ENCODE measurements around the gene NPFFR1. TPM values are rescaled to one million over a fixed set of nuclear protein-coding genes. Genes with fewer than 3 reads are reported as not detected.

NPFFR1 gene
- total RNA-seq, result not detected
- 0 reads per million in 2 donors for total RNA-seq

GRCh38 chr10:70283445-70284399 lies at the start of gene NPFFR1:
NPFFR1 (minus strand) TSS chr10:70284004; CDS start chr10:70283676, 328 bp downstream.
- no peak within 1 kb of the TSS for H3K4me3 Mint-ChIP-seq
- peaks cover 5% of the 10 kb centered on the region for H3K4me1 Mint-ChIP-seq
- no peak for DNase-seq
- peaks cover 68% of the 10 kb centered on the region for H3K27me3 Mint-ChIP-seq
- H3K9me3 ChIP-seq (ENCODE audit: control insufficient read depth, low read length, poor library complexity, severe bottlenecking), result peaks cover 3% of the 10 kb centered on the region
- H3K27ac Mint-ChIP-seq, result no peak within 1 kb of the TSS
- peaks cover 12% of the 10 kb centered on the region for H3K36me3 Mint-ChIP-seq (ENCODE audit: low read depth)
- no peak for ATAC-seq

- Mint-ChIP-seq H3K4me3 (no peak overlapping the region), H3K27me3 (no peaks in the 10 kb centered on the region), H3K36me3 (ENCODE audit: low read depth) (no peaks in the 10 kb centered on the region), H3K4me1 (peaks cover 18% of the 10 kb centered on the region), H3K27ac (no peak overlapping the region)
- H3K9me3 ChIP-seq (ENCODE audit: control insufficient read depth, low read length, poor library complexity, severe bottlenecking), result no peaks in the 10 kb centered on the region
- ATAC-seq (no peak), DNase-seq (no peak)
These were observed 49.5 kb upstream of the NPFFR1 start for GRCh38 chr10:70333268-70333667.

GRCh38 chr10:70331486-70332268 lies 47.9 kb upstream of the NPFFR1 start:
- H3K4me1 Mint-ChIP-seq, result peaks cover 15% of the 10 kb centered on the region
- no peak overlapping the region for H3K4me3 Mint-ChIP-seq
- H3K27me3 Mint-ChIP-seq, result no peaks in the 10 kb centered on the region
- H3K36me3 Mint-ChIP-seq (ENCODE audit: low read depth), result no peaks in the 10 kb centered on the region
- no peaks in the 10 kb centered on the region for H3K9me3 ChIP-seq (ENCODE audit: control insufficient read depth, low read length, poor library complexity, severe bottlenecking)
- DNase-seq (no peak), ATAC-seq (peak; percentile 71)
- H3K27ac Mint-ChIP-seq, result no peak overlapping the region

GRCh38 chr10:70331160-70331485 lies 47.3 kb upstream of the NPFFR1 start:
- no peaks in the 10 kb centered on the region for H3K9me3 ChIP-seq (ENCODE audit: control insufficient read depth, low read length, poor library complexity, severe bottlenecking)
- DNase-seq (no peak), ATAC-seq (no peak)
- peaks cover 15% of the 10 kb centered on the region for H3K4me1 Mint-ChIP-seq
- H3K4me3 Mint-ChIP-seq, result no peak overlapping the region
- H3K36me3 Mint-ChIP-seq (ENCODE audit: low read depth), result no peaks in the 10 kb centered on the region
- no peaks in the 10 kb centered on the region for H3K27me3 Mint-ChIP-seq
- no peak overlapping the region for H3K27ac Mint-ChIP-seq

GRCh38 chr10:70330671-70331070 lies 46.9 kb upstream of the NPFFR1 start:
- H3K27me3 Mint-ChIP-seq, result no peaks in the 10 kb centered on the region
- H3K4me1 Mint-ChIP-seq, result peaks cover 18% of the 10 kb centered on the region
- no peaks in the 10 kb centered on the region for H3K9me3 ChIP-seq (ENCODE audit: control insufficient read depth, low read length, poor library complexity, severe bottlenecking)
- ATAC-seq, result no peak
- H3K27ac Mint-ChIP-seq, result no peak overlapping the region
- no peaks in the 10 kb centered on the region for H3K36me3 Mint-ChIP-seq (ENCODE audit: low read depth)
- DNase-seq, result no peak
- H3K4me3 Mint-ChIP-seq, result no peak overlapping the region

- Mint-ChIP-seq H3K36me3 (ENCODE audit: low read depth) (no peaks in the 10 kb centered on the region), H3K27ac (no peak overlapping the region), H3K27me3 (no peaks in the 10 kb centered on the region), H3K4me1 (peaks cover 19% of the 10 kb centered on the region), H3K4me3 (no peak overlapping the region)
- ATAC-seq (no peak), DNase-seq (no peak)
- no peaks in the 10 kb centered on the region for H3K9me3 ChIP-seq (ENCODE audit: control insufficient read depth, low read length, poor library complexity, severe bottlenecking)
These were observed 45.2 kb upstream of the NPFFR1 start for GRCh38 chr10:70328967-70329366.

GRCh38 chr10:70328018-70328417 lies 44.2 kb upstream of the NPFFR1 start:
- Mint-ChIP-seq H3K27me3 (no peaks in the 10 kb centered on the region), H3K27ac (no peak overlapping the region), H3K36me3 (ENCODE audit: low read depth) (no peaks in the 10 kb centered on the region), H3K4me3 (no peak overlapping the region), H3K4me1 (peaks cover 26% of the 10 kb centered on the region)
- no peaks in the 10 kb centered on the region for H3K9me3 ChIP-seq (ENCODE audit: control insufficient read depth, low read length, poor library complexity, severe bottlenecking)
- DNase-seq (no peak), ATAC-seq (no peak)

GRCh38 chr10:70324951-70325781 lies 41.4 kb upstream of the NPFFR1 start:
- DNase-seq, result no peak
- Mint-ChIP-seq H3K4me1 (peaks cover 18% of the 10 kb centered on the region), H3K36me3 (ENCODE audit: low read depth) (no peaks in the 10 kb centered on the region), H3K27me3 (no peaks in the 10 kb centered on the region), H3K4me3 (no peak overlapping the region), H3K27ac (peak overlapping the region; percentile 19)
- ATAC-seq, result no peak
- H3K9me3 ChIP-seq (ENCODE audit: control insufficient read depth, low read length, poor library complexity, severe bottlenecking), result no peaks in the 10 kb centered on the region

- no peaks in the 10 kb centered on the region for H3K36me3 Mint-ChIP-seq (ENCODE audit: low read depth)
- no peak for DNase-seq
- no peak overlapping the region for H3K4me3 Mint-ChIP-seq
- peak; percentile 67 for ATAC-seq
- no peak overlapping the region for H3K27ac Mint-ChIP-seq
- no peaks in the 10 kb centered on the region for H3K9me3 ChIP-seq (ENCODE audit: control insufficient read depth, low read length, poor library complexity, severe bottlenecking)
- peaks cover 18% of the 10 kb centered on the region for H3K4me1 Mint-ChIP-seq
- H3K27me3 Mint-ChIP-seq, result no peaks in the 10 kb centered on the region
These were observed 40.6 kb upstream of the NPFFR1 start for GRCh38 chr10:70324339-70324861.

GRCh38 chr10:70323697-70324338 lies 40.0 kb upstream of the NPFFR1 start:
- peaks cover 15% of the 10 kb centered on the region for H3K4me1 Mint-ChIP-seq
- DNase-seq (no peak), ATAC-seq (no peak)
- H3K36me3 Mint-ChIP-seq (ENCODE audit: low read depth), result no peaks in the 10 kb centered on the region
- no peaks in the 10 kb centered on the region for H3K27me3 Mint-ChIP-seq
- H3K4me3 Mint-ChIP-seq, result peak overlapping the region; percentile 67
- no peaks in the 10 kb centered on the region for H3K9me3 ChIP-seq (ENCODE audit: control insufficient read depth, low read length, poor library complexity, severe bottlenecking)
- H3K27ac Mint-ChIP-seq, result peak overlapping the region; percentile 88

- no peaks in the 10 kb centered on the region for H3K9me3 ChIP-seq (ENCODE audit: control insufficient read depth, low read length, poor library complexity, severe bottlenecking)
- H3K36me3 Mint-ChIP-seq (ENCODE audit: low read depth), result no peaks in the 10 kb centered on the region
- H3K4me1 Mint-ChIP-seq, result peaks cover 13% of the 10 kb centered on the region
- no peak for DNase-seq
- ATAC-seq, result peak; percentile 55
- peak overlapping the region; percentile 67 for H3K4me3 Mint-ChIP-seq
- H3K27ac Mint-ChIP-seq, result peak overlapping the region; percentile 88
- H3K27me3 Mint-ChIP-seq, result no peaks in the 10 kb centered on the region
These were observed 39.4 kb upstream of the NPFFR1 start for GRCh38 chr10:70323138-70323696.
